HG03025 (cell line): ENCODE data around the gene HERC6.
"Not testable (repeated sequence)": the region's sequence is repeated elsewhere in the genome, so short reads cannot be mapped to it uniquely, and the experiment has no call there.

ENCODE experiments used
- ATAC-seq: cut with Tn5 transposase; IDR thresholded peaks from one replicate; pipeline ENCODE4 v1.9.1; 2021; ENCODE audit warnings: mild to moderate bottlenecking, moderate library complexity; ENCODE audit not compliant: unreplicated experiment, low FRiP score

The HERC6 gene

GRCh38 chr4:88382621-88383020, 4.0 kb downstream of the HERC6 start:
- peak; percentile 31 for ATAC-seq

GRCh38 chr4:88390128-88390527, 11.5 kb downstream of the HERC6 start:
- ATAC-seq: no peak

- ATAC-seq: no peak
Observed at GRCh38 chr4:88391703-88392102, 13.1 kb downstream of the HERC6 start.

GRCh38 chr4:88396681-88397080, 18.0 kb downstream of the HERC6 start:
- no peak for ATAC-seq

- no peak for ATAC-seq
Observed at GRCh38 chr4:88398381-88398780, 19.7 kb downstream of the HERC6 start.

GRCh38 chr4:88409206-88409605, 30.6 kb downstream of the HERC6 start:
- no peak for ATAC-seq

- no peak for ATAC-seq
Observed at GRCh38 chr4:88409789-88410188, 31.1 kb downstream of the HERC6 start.

- ATAC-seq: no peak
Observed at GRCh38 chr4:88411491-88412096, 32.9 kb downstream of the HERC6 start.

GRCh38 chr4:88413801-88414200, 35.1 kb downstream of the HERC6 start:
- ATAC-seq: no peak

GRCh38 chr4:88414755-88415154, 36.1 kb downstream of the HERC6 start:
- no peak for ATAC-seq

GRCh38 chr4:88415982-88416381, 37.3 kb downstream of the HERC6 start:
- no peak for ATAC-seq

- ATAC-seq: no peak
Observed at GRCh38 chr4:88418411-88418810, 39.8 kb downstream of the HERC6 start.

- ATAC-seq: no peak
Observed at GRCh38 chr4:88419874-88420273, 41.2 kb downstream of the HERC6 start.

- no peak for ATAC-seq
Observed at GRCh38 chr4:88420844-88421243, 42.2 kb downstream of the HERC6 start.

- no peak for ATAC-seq
Observed at GRCh38 chr4:88422403-88422802, 43.8 kb downstream of the HERC6 start.

- no peak for ATAC-seq
Observed at GRCh38 chr4:88429401-88429800, 50.7 kb downstream of the HERC6 start.

- no peak for ATAC-seq
Observed at GRCh38 chr4:88435987-88436693, 57.5 kb downstream of the HERC6 start.

- not testable (repeated sequence) for ATAC-seq
Observed at GRCh38 chr4:88437873-88438272, 59.2 kb downstream of the HERC6 start.

GRCh38 chr4:88439161-88439760, 60.6 kb downstream of the HERC6 start:
- ATAC-seq: no peak

- ATAC-seq: no peak
Observed at GRCh38 chr4:88440146-88440545, 61.5 kb downstream of the HERC6 start.

GRCh38 chr4:88441696-88442095, 63.0 kb downstream of the HERC6 start:
- no peak for ATAC-seq

GRCh38 chr4:88442689-88443191, 64.1 kb downstream of the HERC6 start:
- no peak for ATAC-seq
